ENCODE data around the gene TM4SF18.
"Not testable (repeated sequence)": the region's sequence is repeated elsewhere in the genome, so short reads cannot be mapped to it uniquely, and the experiment has no call there.

TM4SF18 gene

GRCh38 chr3:149333176-149333859 is at the start of gene TM4SF18:
Gene TM4SF18 (minus strand): TSS chr3:149333636. CDS start chr3:149333382, 254 bp downstream.
- no peak for DNase-seq

GRCh38 chr3:149382518-149382917 is 49.1 kb upstream of the TM4SF18 start:
- no peak for DNase-seq

- DNase-seq = no peak
Measured at GRCh38 chr3:149382101-149382467, 48.6 kb upstream of the TM4SF18 start.

- DNase-seq = no peak
Measured at GRCh38 chr3:149381173-149382100, 48.0 kb upstream of the TM4SF18 start.

- DNase-seq = not testable (repeated sequence)
Measured at GRCh38 chr3:149380220-149380619, 46.8 kb upstream of the TM4SF18 start.

- DNase-seq = no peak
Measured at GRCh38 chr3:149378478-149379309, 45.3 kb upstream of the TM4SF18 start.

GRCh38 chr3:149377408-149378364 is 44.2 kb upstream of the TM4SF18 start, which contains the start of gene TM4SF1:
Gene TM4SF1 (minus strand): TSS chr3:149377649. CDS start chr3:149377547, 102 bp downstream.
- peak; percentile 22 for DNase-seq

- DNase-seq = no peak
Measured at GRCh38 chr3:149376718-149377407, 43.4 kb upstream of the TM4SF18 start.

- no peak for DNase-seq
Measured at GRCh38 chr3:149375501-149376196, 42.2 kb upstream of the TM4SF18 start.

GRCh38 chr3:149374793-149375500 is 41.5 kb upstream of the TM4SF18 start:
- no peak for DNase-seq

- no peak for DNase-seq
Measured at GRCh38 chr3:149374391-149374790, 41.0 kb upstream of the TM4SF18 start.

- no peak for DNase-seq
Measured at GRCh38 chr3:149373235-149374125, 40.0 kb upstream of the TM4SF18 start.

GRCh38 chr3:149371723-149372114 is 38.3 kb upstream of the TM4SF18 start:
- no peak for DNase-seq

- DNase-seq = no peak
Measured at GRCh38 chr3:149371001-149371722, 37.7 kb upstream of the TM4SF18 start.

GRCh38 chr3:149369991-149370866 is 36.8 kb upstream of the TM4SF18 start:
- DNase-seq = peak; percentile 28

GRCh38 chr3:149368674-149369497 is 35.5 kb upstream of the TM4SF18 start:
- DNase-seq = peak; percentile 63
